ENCODE measurements around the gene ATF2. TPM values are rescaled to one million over a fixed set of nuclear protein-coding genes. Genes with fewer than 3 reads are reported as not detected.

The ATF2 gene
- total and polyA plus RNA-seq, 2 of the 4 experiments (the other 2 are of a cell fraction): 23.2 to 60.0 TPM

DNA sequence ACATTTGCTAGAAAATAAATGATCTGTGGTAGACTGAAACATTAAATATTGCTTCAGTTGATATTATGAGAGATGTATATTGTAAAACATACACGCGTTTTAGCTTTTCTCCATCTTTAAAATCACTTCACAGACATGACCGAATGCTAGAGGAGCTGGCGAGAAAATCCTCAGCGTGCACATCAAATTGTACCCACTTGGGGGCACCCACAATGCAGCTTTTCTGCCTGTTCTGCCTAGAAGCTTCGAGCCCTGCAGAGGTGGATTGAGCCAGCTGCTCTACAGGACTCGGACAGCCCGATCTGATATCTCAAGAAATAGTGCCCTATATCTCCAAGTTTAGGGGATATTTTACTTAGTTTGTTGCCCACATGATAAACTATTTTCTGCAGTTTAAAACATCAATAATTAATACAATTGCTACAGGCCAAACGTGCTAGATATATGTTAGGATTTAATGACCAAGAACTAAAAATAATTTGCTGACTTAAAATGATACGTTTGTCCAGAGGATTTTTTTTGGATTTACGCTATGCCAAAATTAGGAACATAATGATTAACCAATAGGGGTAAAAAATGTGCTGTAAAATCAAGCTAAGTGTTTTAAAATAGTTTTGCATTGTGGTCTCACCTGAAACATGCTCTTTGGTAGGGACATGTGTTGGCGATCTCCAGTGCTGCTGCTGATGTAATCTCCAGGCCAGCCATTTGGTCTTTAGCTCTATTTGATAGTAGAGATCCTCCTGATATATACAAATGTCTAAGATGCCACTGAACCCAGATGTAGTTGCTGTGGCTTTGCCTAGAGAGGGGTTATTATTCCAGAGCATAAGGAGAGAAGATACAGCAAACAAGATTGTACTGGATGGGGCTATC, 35.9 kb upstream of the ATF2 start:
- H3K36me3 ChIP-seq (ENCODE audit: control insufficient read depth, insufficient read depth, low read length): no peaks in the 10 kb centered on the region
- H3K27me3 ChIP-seq (ENCODE audit: control insufficient read depth, insufficient read depth, low read length): peaks cover 4% of the 10 kb centered on the region
- no peak overlapping the region for H2BK120ac ChIP-seq (ENCODE audit: low read depth, low read length)
- H3K4me2 ChIP-seq (ENCODE audit: low read depth, low read length): no peak overlapping the region
- no peak overlapping the region for H3K27ac ChIP-seq (ENCODE audit: insufficient read depth, low read length)
- no peak overlapping the region for H4K5ac ChIP-seq (ENCODE audit: low read depth, low read length)
- BruUV-seq (replicated peaks): no TSS peak
- ChIA-PET CTCF (interaction anchor here (0.6 to 1.6 kb wide), 13 partner anchors 9 to 893 kb away, joined by 3 to 8 read pairs (median 4); no protein-coding TSS in a partner anchor), POLR2A (ENCODE audit: unreplicated experiment) (no interaction called here)
- H3K9ac ChIP-seq (ENCODE audit: low read depth, low read length): no peak overlapping the region
- no peak overlapping the region for H2BK15ac ChIP-seq (ENCODE audit: low read depth, low read length)
- no peak overlapping the region for H2AK5ac ChIP-seq (ENCODE audit: low read depth, low read length)
- in situ Hi-C loops (cut with MboI; ENCODE audit: low sequenced_read_pairs): no loop called here
- no peak overlapping the region for H3K56ac ChIP-seq (ENCODE audit: extremely low read depth, insufficient read depth, low read length)
- no peak overlapping the region for H2BK20ac ChIP-seq (ENCODE audit: low read depth, low read length)
- H3K18ac ChIP-seq (ENCODE audit: low read depth, low read length): no peak overlapping the region
- ATAC-seq (ENCODE audit: low read depth) (peak; percentile 99), DNase-seq (peak; percentile 47)
- 0% methylated on average over 2 of the region's 12 CpGs; no CpG with 5 or more reads in 1 of the 2 experiments for WGBS, 2 experiments (ENCODE audit: extremely low coverage in 2 of 2, insufficient read length in 1 of 2)
- no peak overlapping the region for H2AK9ac ChIP-seq (replicated peaks; ENCODE audit: low read depth, low read length, poor library complexity)
- no peaks in the 10 kb centered on the region for H3K4me1 ChIP-seq (ENCODE audit: control insufficient read depth, insufficient read depth, low read length)
- no peak overlapping the region for H3K4ac ChIP-seq (ENCODE audit: low read depth, low read length)
- dilution Hi-C loops (cut with HindIII; ENCODE audit: low sequenced_read_pairs, unreplicated experiment): no loop called here
- no peaks in the 10 kb centered on the region for H3K9me1 ChIP-seq (ENCODE audit: insufficient read depth, low read length)
- intact Hi-C loops (cut with micrococcal nuclease): loop anchor here (1.0 to 5.0 kb wide), 3 partner anchors 78 to 893 kb away; partner anchors contain the start of gene HOXD12
- H2BK5ac ChIP-seq (ENCODE audit: low read depth, low read length, poor library complexity, severe bottlenecking): no peak overlapping the region
- no peak overlapping the region for H3K23ac ChIP-seq (ENCODE audit: low read depth, low read length)
- H3K14ac ChIP-seq (replicated peaks; ENCODE audit: low read depth, low read length): no peak overlapping the region
- H4K8ac ChIP-seq (ENCODE audit: low read depth in 2 of 2, low read length in 2 of 2): no peak overlapping the region
- H4K20me1 ChIP-seq (ENCODE audit: insufficient read depth, low read length): no peaks in the 10 kb centered on the region
- H4K91ac ChIP-seq (ENCODE audit: insufficient read depth, low read depth, low read length): no peak overlapping the region
- H3K9me3 ChIP-seq (ENCODE audit: control insufficient read depth, insufficient read depth, low read length): no peaks in the 10 kb centered on the region
- TF ChIP-seq CTCF (conservative IDR thresholded peaks at IDR 0.05; ENCODE audit: low read depth, low read length) (peak; percentile 65), NFE2L2 (IDR thresholded peaks at IDR 0.05; ENCODE audit: low read depth, low read length) (no peak), RAD21 (IDR thresholded peaks at IDR 0.05; ENCODE audit: low read length) (peak; percentile 59), CHD1 (IDR thresholded peaks at IDR 0.05; ENCODE audit: low read depth, low read length) (no peak), CEBPB (IDR thresholded peaks at IDR 0.05; ENCODE audit: low read depth, low read length) (no peak), POLR2A (IDR thresholded peaks at IDR 0.05; ENCODE audit: low read depth, low read length) (no peak), BHLHE40 (IDR thresholded peaks at IDR 0.05; ENCODE audit: low read depth, low read length) (no peak), MAZ (IDR thresholded peaks at IDR 0.05; ENCODE audit: borderline replicate concordance, low read depth, low read length) (no peak), SMC3 (IDR thresholded peaks at IDR 0.05; ENCODE audit: low read depth, low read length) (peak; percentile 33), FOS (IDR thresholded peaks at IDR 0.05; ENCODE audit: low read depth, low read length) (no peak), ELK1 (IDR thresholded peaks at IDR 0.05; ENCODE audit: borderline replicate concordance, low read depth, low read length) (no peak), RCOR1 (IDR thresholded peaks at IDR 0.05; ENCODE audit: insufficient replicate concordance, low read length) (no peak), RFX5 (IDR thresholded peaks at IDR 0.05; ENCODE audit: low read depth, low read length) (no peak), MAFK (IDR thresholded peaks at IDR 0.05; ENCODE audit: low read depth, low read length) (no peak)
- TF ChIP-seq, protein P1, sequence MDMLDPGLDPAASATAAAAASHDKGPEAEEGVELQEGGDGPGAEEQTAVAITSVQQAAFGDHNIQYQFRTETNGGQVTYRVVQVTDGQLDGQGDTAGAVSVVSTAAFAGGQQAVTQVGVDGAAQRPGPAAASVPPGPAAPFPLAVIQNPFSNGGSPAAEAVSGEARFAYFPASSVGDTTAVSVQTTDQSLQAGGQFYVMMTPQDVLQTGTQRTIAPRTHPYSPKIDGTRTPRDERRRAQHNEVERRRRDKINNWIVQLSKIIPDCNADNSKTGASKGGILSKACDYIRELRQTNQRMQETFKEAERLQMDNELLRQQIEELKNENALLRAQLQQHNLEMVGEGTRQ (IDR thresholded peaks at IDR 0.05; ENCODE audit: low read depth, low read length): no peak
- no peak overlapping the region for H2AFZ ChIP-seq (replicated peaks; ENCODE audit: low read length, poor library complexity)
- no peak overlapping the region for H3K4me3 ChIP-seq (ENCODE audit: insufficient read depth, low read depth, low read length)
- H3K79me1 ChIP-seq (ENCODE audit: low read depth in 1 of 2, low read length in 2 of 2): no peaks in the 10 kb centered on the region

Measured in IMR-90 (cell line).